Fibroblast of peridontal ligament (primary cell): ENCODE data around the gene CARD8.

Source experiments
- DNase-seq: peaks from one replicate; pipeline ENCODE4 v3.0.0-alpha.2; 2010; ENCODE audit errors: extremely low read depth

CARD8 gene

DNA sequence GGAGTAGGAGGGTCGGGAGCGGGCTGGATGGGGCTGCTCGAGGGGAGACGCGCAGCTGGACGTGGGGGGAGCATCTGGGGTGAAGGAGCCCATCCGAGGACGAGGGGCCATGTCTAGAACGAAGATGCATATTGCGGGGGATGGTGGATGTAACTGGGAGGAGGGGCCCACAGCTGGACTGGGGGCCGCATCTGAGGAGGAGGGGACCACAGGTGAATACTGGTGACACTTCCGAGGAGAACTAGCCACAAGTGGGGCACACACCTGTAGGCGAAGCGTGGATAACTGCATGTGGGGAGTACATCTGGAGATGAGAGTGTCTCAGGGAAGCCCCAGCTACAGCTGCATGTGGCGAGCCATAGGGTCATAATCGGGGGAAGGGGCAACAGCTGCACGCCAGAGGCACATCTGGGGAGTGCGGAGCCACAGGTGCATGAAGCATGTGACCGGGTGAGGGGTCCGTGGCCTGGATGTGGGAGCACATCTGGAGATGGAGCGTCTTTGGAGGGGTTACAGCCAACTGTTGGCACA is 84.8 kb downstream of the CARD8 start:
- no peak for DNase-seq

DNA sequence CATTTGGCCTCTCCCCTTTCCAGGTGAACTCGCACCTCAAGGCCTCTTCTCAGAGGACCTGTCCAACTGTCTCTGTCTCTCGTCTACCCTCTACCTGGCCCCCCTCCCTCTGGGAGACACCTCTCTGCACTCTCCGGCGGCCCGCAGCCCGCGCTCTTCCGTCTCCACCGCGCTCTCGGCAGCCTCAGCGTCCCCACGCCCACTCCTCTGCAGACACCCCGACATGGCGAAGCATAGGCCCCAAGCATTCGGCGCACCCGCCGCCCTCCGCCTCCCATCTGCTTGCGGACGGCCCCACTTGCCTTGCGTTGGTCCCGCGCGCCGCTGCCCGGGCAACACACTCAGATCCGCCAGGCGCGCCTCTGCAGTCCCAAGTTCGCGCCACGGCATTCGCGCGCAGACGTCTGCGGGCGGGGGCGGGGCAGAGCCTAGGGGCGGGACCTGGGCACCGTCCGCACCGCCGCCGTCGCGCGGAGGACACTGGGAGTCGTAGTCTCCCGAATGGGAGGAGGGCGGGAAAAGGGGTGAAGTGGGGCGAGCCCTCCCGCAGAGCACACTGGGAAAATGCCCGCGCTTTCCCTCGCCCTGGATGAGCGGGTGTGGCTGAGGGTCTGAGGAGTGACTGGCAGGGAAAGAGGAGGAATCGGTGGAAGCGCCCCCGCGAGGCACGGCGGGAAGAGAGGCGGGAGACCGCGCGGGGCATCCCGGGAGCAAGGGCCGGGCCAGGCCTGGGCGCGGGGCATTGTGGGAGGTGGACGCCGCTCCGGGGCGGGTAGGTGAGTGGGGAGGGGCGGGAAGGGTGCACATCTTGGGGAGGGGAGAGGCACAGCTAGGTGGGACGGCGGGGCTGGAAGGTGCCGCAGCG is 85.5 kb downstream of the CARD8 start, which contains the start of the genes LIG1 and ZSWIM9:
TSS of gene LIG1 (minus strand) at position 406 of the 865 bp plus-strand sequence. CDS start 4,778 bp downstream, outside the sequence.
TSS of gene ZSWIM9 (plus strand) at position 742 of the 865 bp plus-strand sequence. CDS start 1,123 bp downstream, outside the sequence.
- DNase-seq: peak; percentile 94

DNA sequence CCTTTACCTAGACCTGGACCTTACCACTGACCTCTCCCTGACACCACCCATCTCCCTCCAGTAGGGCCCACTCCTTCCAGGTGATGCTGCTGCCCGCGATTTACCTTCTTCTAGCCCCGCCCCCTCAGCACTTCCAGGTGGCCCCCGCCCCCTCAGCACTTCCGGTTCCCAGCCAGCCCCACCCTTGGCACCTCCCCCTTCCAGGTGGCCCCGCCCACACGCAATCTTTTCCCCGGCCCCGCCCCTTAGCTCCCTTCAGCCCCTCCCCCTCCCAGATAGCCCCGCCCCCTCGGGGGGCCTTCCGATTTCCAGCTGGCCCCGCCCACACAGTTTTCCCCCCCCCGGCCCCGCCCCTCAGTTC is 86.2 kb downstream of the CARD8 start:
- DNase-seq: peak; percentile 51

DNA sequence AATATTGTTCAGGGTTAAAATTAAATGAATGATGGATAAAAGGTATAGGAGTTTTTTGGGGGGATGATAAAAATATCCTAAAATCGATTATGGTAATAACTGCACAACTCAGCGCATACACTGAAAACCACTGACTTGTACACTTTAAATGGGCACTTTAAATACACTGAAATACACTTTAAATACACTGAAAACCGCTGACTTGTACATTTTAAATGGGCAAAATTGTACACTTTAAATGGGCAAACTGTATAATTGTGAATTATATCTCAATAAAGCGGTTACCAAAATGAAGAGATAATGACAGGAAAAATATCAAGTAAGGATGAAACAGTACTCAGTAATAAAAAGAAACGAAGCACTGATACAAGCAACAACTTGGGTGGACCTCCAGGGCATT is 87.0 kb downstream of the CARD8 start:
- no peak for DNase-seq

DNA sequence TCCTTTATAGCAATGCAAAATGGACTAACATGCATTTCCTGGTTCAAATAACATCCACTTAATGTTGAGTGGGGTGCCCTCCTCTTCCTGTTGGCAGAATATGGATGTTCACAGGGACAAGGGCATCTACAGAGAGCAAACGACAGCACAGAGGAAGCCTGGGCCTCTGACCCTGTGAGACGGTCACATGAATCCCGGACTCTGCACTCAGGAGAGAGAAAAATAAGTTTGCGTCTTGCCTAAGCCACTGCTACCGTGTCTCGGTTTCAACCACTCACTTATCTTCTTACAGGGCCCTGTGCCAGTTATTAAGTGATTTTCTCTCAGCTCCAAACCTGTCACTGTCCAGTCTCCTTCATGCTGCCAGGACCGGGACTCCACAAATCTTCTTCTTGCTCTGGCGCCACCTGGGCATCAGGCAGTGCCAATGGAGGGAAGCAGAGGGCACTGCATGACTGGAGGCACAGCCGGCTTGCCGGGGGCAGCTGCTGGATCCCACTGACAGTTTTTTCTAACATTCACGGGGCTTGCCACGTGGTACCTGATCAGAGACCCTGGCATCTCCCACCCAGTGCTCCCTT is 97.4 kb downstream of the CARD8 start:
- no peak for DNase-seq
